Mesendoderm (in vitro differentiated cells): ENCODE results near the gene NAV2.

Experiments
- DNase-seq: peaks from one replicate; pipeline ENCODE4 v3.0.0; 2013
- H2AK5ac ChIP-seq: 2 replicates; pipeline ENCODE4 v1.6.1; 2013; ENCODE audit warnings: low read length, inconsistent platforms
- H2BK120ac ChIP-seq: 2 replicates; pipeline ENCODE4 v1.6.1; 2013; ENCODE audit warnings: low read depth, mild to moderate bottlenecking, low read length, moderate library complexity, mixed read lengths
- H2BK15ac ChIP-seq: replicated peaks from 2 replicates; pipeline ENCODE4 v1.6.1; 2013; ENCODE audit warnings: low read depth, mild to moderate bottlenecking, moderate library complexity
- H2BK5ac ChIP-seq: 2 replicates; pipeline ENCODE4 v1.6.1; 2013; ENCODE audit warnings: low read length, inconsistent platforms
- H3K18ac ChIP-seq: 2 replicates; pipeline ENCODE4 v1.6.1; 2013; ENCODE audit warnings: mild to moderate bottlenecking, low read length, mixed read lengths
- H3K23ac ChIP-seq: one replicate; pipeline ENCODE4 v1.6.1; 2013; ENCODE audit warnings: low read length
- H3K27ac ChIP-seq: 2 replicates; pipeline ENCODE4 v1.5.1; 2013; ENCODE audit warnings: low read depth, mild to moderate bottlenecking, inconsistent platforms, low read length, moderate library complexity
- H3K27me3 ChIP-seq: 2 replicates; pipeline ENCODE4 v1.6.1; 2013; ENCODE audit warnings: low read length, control low read depth, mild to moderate bottlenecking, inconsistent platforms; ENCODE audit not compliant: insufficient read depth, poor library complexity
- H3K36me3 ChIP-seq: 2 replicates; pipeline ENCODE4 v1.6.1; 2013; ENCODE audit warnings: low read length, inconsistent platforms; ENCODE audit not compliant: control insufficient read depth, insufficient read depth
- H3K4ac ChIP-seq: one replicate; pipeline ENCODE4 v1.6.1; 2013; ENCODE audit warnings: low read depth, mild to moderate bottlenecking, low read length, moderate library complexity
- H3K4me1 ChIP-seq: 2 replicates; pipeline ENCODE4 v1.6.1; 2013; ENCODE audit warnings: low read depth, low read length, inconsistent platforms; ENCODE audit not compliant: control insufficient read depth
- H3K4me2 ChIP-seq: 2 replicates; pipeline ENCODE4 v1.6.1; 2013; ENCODE audit warnings: low read length
- H3K4me3 ChIP-seq: 2 replicates; pipeline ENCODE4 v1.5.1; 2013; ENCODE audit warnings: mild to moderate bottlenecking, low read length
- H3K56ac ChIP-seq: one replicate; pipeline ENCODE4 v1.6.1; 2013; ENCODE audit warnings: low read length
- H3K79me1 ChIP-seq: 2 replicates; pipeline ENCODE4 v1.6.1; 2013; ENCODE audit warnings: low read length, inconsistent platforms
- H3K79me2 ChIP-seq: 2 replicates; pipeline ENCODE4 v1.6.1; 2013; ENCODE audit warnings: mild to moderate bottlenecking, low read length; ENCODE audit not compliant: control insufficient read depth, insufficient read depth
- H3K9ac ChIP-seq: 2 replicates; pipeline ENCODE4 v1.6.1; 2013; ENCODE audit warnings: low read length, inconsistent platforms
- H4K5ac ChIP-seq: one replicate; pipeline ENCODE4 v1.6.1; 2013; ENCODE audit warnings: low read length
- H4K8ac ChIP-seq: one replicate; pipeline ENCODE4 v1.6.1; 2013; ENCODE audit warnings: low read depth, mild to moderate bottlenecking, control low read depth, low read length, moderate library complexity
- WGBS: extraction: QIAGEN DNeasy Blood & Tissue Kit; methylation state at CpG from one replicate; pipeline ENCODE4 v1.1.7; 2013; ENCODE audit warnings: low lambda C conversion rate, missing lambda C conversion rate; ENCODE audit not compliant: insufficient coverage; ENCODE audit errors: extremely low coverage; 5-methylcytosine and 5-hydroxymethylcytosine counted together

The NAV2 gene

DNA sequence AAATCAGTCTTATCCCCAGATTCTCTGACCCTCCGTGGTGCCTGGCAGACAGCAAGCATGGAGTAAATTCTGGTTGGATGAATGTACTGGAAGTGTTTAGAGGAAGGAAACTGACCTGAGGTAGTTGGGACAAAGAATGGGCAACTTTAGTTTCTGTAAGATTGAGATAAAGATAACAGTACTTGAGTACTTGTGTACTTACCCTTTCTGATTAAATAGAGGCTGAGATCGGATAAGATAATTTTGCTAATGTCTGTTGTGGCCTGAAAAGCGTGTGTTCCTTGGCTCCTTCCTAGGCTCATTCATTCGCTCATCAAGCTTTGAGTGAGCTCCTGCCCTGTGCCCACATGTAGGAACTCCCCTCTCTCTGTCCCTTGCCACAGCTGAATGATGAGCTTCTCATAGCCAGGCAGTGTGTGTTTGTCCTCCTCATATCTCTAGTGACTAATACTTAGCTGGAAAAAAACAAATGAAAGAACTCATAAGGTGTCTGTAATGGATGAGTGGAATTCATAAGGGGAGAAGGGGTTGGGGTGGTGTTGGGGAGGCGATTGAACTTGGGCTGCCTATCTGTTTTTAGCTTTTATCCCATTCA lies 329.5 kb downstream of the NAV2 start:
- DNase-seq, result no peak
- no peak overlapping the region for H3K9ac ChIP-seq
- H3K4me2 ChIP-seq, result no peak overlapping the region
- H3K4ac ChIP-seq, result no peak overlapping the region
- peaks cover 4% of the 10 kb centered on the region for H3K36me3 ChIP-seq
- no peak overlapping the region for H2AK5ac ChIP-seq
- H2BK120ac ChIP-seq, result no peak overlapping the region
- H4K8ac ChIP-seq, result no peak overlapping the region
- H2BK15ac ChIP-seq, result no peak overlapping the region
- H3K79me1 ChIP-seq, result peaks cover 2% of the 10 kb centered on the region
- H4K5ac ChIP-seq, result no peak overlapping the region
- H3K23ac ChIP-seq, result no peak overlapping the region
- H3K56ac ChIP-seq, result peak overlapping the region; percentile 49
- H3K4me3 ChIP-seq, result no peak overlapping the region
- H3K18ac ChIP-seq, result no peak overlapping the region
- H3K27me3 ChIP-seq, result no peaks in the 10 kb centered on the region
- H3K4me1 ChIP-seq, result peaks cover 14% of the 10 kb centered on the region
- peak overlapping the region; percentile 69 for H2BK5ac ChIP-seq
- no CpG with 5 or more reads among the region's 5 CpGs for WGBS
- no peak overlapping the region for H3K27ac ChIP-seq
- peaks cover 8% of the 10 kb centered on the region for H3K79me2 ChIP-seq

DNA sequence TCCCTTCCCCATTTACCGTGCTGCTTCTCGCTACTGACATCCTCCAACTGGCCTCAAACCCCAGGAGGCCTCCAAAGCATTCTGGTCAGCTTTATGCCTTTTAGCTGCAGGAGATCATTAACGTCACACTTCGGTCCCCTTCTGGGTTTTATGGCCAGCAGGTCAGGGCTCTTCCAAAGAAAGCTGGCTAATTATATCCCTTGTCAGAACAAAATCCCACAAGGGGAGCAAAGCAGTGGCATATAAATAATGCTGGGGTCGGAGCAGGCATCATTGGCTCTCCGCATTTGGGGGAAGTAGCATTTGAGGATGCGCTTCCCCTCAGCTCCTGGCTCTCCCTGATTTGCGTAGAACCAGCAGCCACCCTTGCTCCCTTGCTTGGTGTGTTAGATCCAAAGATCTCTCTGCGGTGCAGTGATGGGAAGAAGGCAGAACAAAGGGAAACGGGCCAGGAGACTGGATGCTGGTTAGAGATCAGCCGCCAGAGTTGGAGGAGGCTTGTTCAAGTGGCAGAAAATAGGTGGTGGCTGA lies 330.2 kb downstream of the NAV2 start:
- Histone ChIP-seq H3K4ac (no peak overlapping the region), H3K36me3 (peaks cover 4% of the 10 kb centered on the region), H3K18ac (peak overlapping the region; percentile 32), H3K27me3 (no peaks in the 10 kb centered on the region), H3K4me1 (peaks cover 14% of the 10 kb centered on the region), H3K9ac (no peak overlapping the region), H4K5ac (no peak overlapping the region), H3K4me3 (no peak overlapping the region), H2BK15ac (no peak overlapping the region), H2AK5ac (no peak overlapping the region), H2BK120ac (no peak overlapping the region), H3K23ac (no peak overlapping the region), H3K4me2 (no peak overlapping the region), H4K8ac (no peak overlapping the region), H2BK5ac (no peak overlapping the region), H3K56ac (peak overlapping the region; percentile 1), H3K79me2 (peaks cover 8% of the 10 kb centered on the region), H3K79me1 (peaks cover 2% of the 10 kb centered on the region), H3K27ac (no peak overlapping the region)
- WGBS, result no CpG with 5 or more reads among the region's 11 CpGs
- DNase-seq, result no peak

DNA sequence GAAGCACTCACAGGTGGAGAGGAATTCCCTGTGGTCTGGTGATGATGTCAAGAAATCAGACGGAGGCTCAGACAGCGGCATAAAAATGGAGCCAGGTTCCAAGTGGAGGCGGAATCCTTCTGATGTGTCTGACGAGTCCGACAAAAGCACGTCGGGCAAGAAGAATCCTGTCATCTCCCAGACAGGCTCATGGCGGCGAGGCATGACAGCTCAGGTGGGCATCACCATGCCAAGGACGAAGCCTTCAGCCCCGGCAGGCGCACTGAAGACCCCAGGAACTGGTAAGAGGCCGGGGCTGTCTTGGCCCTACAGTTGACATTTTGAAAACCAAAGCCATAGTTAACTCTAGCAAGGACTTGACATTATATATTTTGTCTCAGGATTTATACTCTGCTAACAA lies 331.4 kb downstream of the NAV2 start:
- H3K27ac ChIP-seq, result no peak overlapping the region
- WGBS, result no CpG with 5 or more reads among the region's 13 CpGs
- no peak overlapping the region for H2BK120ac ChIP-seq
- H3K79me1 ChIP-seq, result peaks cover 2% of the 10 kb centered on the region
- H3K79me2 ChIP-seq, result peaks cover 6% of the 10 kb centered on the region
- H3K4me2 ChIP-seq, result no peak overlapping the region
- no peak overlapping the region for H3K4ac ChIP-seq
- no peak overlapping the region for H3K18ac ChIP-seq
- peaks cover 7% of the 10 kb centered on the region for H3K36me3 ChIP-seq
- no peaks in the 10 kb centered on the region for H3K27me3 ChIP-seq
- H3K4me1 ChIP-seq, result peaks cover 14% of the 10 kb centered on the region
- no peak overlapping the region for H3K9ac ChIP-seq
- no peak overlapping the region for H4K5ac ChIP-seq
- H2AK5ac ChIP-seq, result no peak overlapping the region
- no peak overlapping the region for H4K8ac ChIP-seq
- no peak overlapping the region for H2BK5ac ChIP-seq
- H3K23ac ChIP-seq, result no peak overlapping the region
- no peak overlapping the region for H3K56ac ChIP-seq
- H2BK15ac ChIP-seq, result no peak overlapping the region
- no peak for DNase-seq
- no peak overlapping the region for H3K4me3 ChIP-seq

DNA sequence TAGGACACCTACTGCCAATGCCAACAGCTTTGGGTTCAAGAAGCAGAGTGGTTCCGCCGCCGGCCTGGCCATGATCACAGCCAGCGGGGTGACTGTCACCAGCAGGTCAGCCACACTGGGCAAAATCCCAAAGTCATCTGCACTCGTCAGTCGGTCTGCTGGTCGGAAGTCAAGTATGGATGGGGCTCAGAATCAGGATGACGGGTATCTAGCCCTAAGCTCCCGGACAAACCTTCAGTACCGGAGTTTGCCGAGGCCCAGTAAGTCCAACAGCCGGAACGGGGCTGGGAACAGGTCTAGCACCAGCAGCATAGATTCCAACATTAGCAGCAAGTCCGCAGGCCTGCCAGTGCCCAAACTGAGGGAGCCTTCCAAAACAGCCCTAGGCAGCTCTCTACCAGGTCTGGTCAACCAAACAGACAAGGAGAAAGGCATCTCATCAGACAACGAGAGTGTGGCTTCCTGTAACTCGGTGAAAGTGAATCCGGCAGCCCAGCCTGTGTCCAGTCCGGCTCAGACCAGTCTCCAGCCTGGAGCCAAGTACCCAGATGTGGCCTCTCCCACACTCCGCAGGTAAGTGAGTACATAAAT lies 332.6 kb downstream of the NAV2 start:
- no peak overlapping the region for H4K5ac ChIP-seq
- peaks cover 4% of the 10 kb centered on the region for H3K79me2 ChIP-seq
- H3K4me2 ChIP-seq, result no peak overlapping the region
- no peak overlapping the region for H3K4me3 ChIP-seq
- peaks cover 11% of the 10 kb centered on the region for H3K36me3 ChIP-seq
- H3K56ac ChIP-seq, result no peak overlapping the region
- H2BK5ac ChIP-seq, result no peak overlapping the region
- no peak overlapping the region for H3K9ac ChIP-seq
- H2BK15ac ChIP-seq, result no peak overlapping the region
- H4K8ac ChIP-seq, result no peak overlapping the region
- no peak for DNase-seq
- no peak overlapping the region for H3K27ac ChIP-seq
- H3K23ac ChIP-seq, result no peak overlapping the region
- WGBS, result no CpG with 5 or more reads among the region's 19 CpGs
- H3K4me1 ChIP-seq, result peaks cover 15% of the 10 kb centered on the region
- no peak overlapping the region for H2AK5ac ChIP-seq
- H3K18ac ChIP-seq, result no peak overlapping the region
- H3K79me1 ChIP-seq, result peaks cover 2% of the 10 kb centered on the region
- H3K4ac ChIP-seq, result no peak overlapping the region
- H2BK120ac ChIP-seq, result no peak overlapping the region
- H3K27me3 ChIP-seq, result no peaks in the 10 kb centered on the region

DNA sequence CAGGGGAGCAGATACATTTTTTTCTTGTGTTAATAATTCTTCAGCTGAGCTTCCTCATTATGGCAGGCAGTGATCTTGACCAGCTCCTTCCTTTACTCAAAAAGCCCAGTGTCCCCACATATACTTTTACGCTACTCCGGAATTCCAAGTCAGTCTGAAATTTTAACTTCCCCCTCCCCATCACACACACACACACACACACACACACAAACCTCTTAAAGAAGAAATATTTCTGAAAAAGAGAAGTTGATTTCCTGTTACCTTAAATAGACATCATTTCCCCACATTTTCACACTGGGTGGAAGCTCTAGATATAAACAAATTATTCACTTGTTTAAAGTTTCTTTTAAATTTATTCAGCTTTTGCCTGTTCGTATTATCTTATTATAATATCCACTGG lies 333.8 kb downstream of the NAV2 start:
- H2BK15ac ChIP-seq, result no peak overlapping the region
- H3K23ac ChIP-seq, result no peak overlapping the region
- H3K18ac ChIP-seq, result no peak overlapping the region
- peaks cover 2% of the 10 kb centered on the region for H3K79me2 ChIP-seq
- no peak overlapping the region for H2BK5ac ChIP-seq
- H3K9ac ChIP-seq, result no peak overlapping the region
- no peak overlapping the region for H3K56ac ChIP-seq
- peaks cover 15% of the 10 kb centered on the region for H3K4me1 ChIP-seq
- H3K36me3 ChIP-seq, result peaks cover 14% of the 10 kb centered on the region
- H4K5ac ChIP-seq, result no peak overlapping the region
- no CpG with 5 or more reads among the region's 3 CpGs for WGBS
- no peak overlapping the region for H3K27ac ChIP-seq
- no peak overlapping the region for H2BK120ac ChIP-seq
- H3K4me3 ChIP-seq, result no peak overlapping the region
- H3K79me1 ChIP-seq, result peaks cover 5% of the 10 kb centered on the region
- H3K4me2 ChIP-seq, result no peak overlapping the region
- no peak for DNase-seq
- no peaks in the 10 kb centered on the region for H3K27me3 ChIP-seq
- H4K8ac ChIP-seq, result no peak overlapping the region
- no peak overlapping the region for H2AK5ac ChIP-seq
- H3K4ac ChIP-seq, result no peak overlapping the region
